ENCODE measurements around the gene SLC19A3.

DNA sequence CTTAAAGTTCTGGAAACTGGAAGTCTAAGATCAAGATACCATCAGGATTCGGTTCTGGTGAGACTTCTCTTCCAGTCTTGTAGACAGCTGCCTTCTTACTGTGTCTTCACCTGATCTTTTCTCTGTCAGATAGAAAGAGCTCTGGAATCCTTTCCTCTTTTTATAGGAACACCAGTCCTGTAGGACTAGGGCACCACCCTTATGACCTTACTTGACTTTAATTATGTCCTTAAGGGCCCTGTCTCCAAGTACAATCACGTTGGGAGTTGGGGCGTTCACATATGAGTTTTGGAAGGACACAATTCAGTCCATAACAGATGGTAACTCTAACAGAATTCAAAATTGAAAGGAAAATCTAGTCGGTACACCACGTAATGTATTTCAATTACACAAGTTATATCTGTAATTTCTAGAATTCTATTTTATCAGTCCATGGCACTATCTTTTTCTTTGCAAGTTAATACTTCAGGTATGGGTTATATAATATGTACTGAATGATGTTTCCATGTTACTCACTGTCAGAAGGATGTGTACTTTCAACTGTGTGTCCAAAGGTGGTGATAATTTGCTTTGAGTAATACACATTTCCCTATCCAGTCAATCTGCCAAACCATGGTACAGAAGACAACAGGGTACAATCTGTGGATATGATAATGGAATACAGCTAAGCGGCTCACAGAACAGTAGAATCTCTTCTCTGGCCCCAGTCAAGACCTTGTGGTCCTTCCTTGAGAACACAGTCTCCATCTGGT, 52.5 kb downstream of the SLC19A3 start:
- TF ChIP-seq, protein P1, sequence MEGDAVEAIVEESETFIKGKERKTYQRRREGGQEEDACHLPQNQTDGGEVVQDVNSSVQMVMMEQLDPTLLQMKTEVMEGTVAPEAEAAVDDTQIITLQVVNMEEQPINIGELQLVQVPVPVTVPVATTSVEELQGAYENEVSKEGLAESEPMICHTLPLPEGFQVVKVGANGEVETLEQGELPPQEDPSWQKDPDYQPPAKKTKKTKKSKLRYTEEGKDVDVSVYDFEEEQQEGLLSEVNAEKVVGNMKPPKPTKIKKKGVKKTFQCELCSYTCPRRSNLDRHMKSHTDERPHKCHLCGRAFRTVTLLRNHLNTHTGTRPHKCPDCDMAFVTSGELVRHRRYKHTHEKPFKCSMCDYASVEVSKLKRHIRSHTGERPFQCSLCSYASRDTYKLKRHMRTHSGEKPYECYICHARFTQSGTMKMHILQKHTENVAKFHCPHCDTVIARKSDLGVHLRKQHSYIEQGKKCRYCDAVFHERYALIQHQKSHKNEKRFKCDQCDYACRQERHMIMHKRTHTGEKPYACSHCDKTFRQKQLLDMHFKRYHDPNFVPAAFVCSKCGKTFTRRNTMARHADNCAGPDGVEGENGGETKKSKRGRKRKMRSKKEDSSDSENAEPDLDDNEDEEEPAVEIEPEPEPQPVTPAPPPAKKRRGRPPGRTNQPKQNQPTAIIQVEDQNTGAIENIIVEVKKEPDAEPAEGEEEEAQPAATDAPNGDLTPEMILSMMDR (IDR thresholded peaks at IDR 0.05): no peak
- no peak for TF ChIP-seq POLR2A (IDR thresholded peaks at IDR 0.05)
